T follicular helper cell (primary cell): ENCODE data around the gene SORCS2.

Source experiments
- DNase-seq: peaks from one replicate; pipeline ENCODE4 v3.0.0-alpha.2; 2020; ENCODE audit warnings: low read depth

Gene SORCS2

DNA sequence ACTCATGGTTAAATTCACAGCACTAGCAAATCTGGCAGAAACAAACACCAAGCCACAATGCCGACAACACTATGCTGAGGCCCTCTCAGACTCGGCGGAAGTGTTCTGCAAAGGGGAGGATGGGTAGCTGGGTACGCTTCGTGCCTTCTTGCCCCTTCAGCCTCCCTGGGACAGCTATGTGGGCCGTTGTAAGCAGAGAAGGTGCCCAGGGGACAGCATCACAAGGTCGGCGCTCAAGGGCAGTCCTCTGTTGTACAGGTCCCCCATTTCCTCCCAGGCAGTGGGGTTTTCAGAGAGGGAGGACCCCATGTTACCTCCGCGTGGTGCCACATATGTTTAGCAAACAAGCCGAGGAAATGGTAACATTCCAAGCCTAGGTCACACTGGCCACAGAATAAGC, 573.7 kb downstream of the SORCS2 start:
- no peak for DNase-seq

DNA sequence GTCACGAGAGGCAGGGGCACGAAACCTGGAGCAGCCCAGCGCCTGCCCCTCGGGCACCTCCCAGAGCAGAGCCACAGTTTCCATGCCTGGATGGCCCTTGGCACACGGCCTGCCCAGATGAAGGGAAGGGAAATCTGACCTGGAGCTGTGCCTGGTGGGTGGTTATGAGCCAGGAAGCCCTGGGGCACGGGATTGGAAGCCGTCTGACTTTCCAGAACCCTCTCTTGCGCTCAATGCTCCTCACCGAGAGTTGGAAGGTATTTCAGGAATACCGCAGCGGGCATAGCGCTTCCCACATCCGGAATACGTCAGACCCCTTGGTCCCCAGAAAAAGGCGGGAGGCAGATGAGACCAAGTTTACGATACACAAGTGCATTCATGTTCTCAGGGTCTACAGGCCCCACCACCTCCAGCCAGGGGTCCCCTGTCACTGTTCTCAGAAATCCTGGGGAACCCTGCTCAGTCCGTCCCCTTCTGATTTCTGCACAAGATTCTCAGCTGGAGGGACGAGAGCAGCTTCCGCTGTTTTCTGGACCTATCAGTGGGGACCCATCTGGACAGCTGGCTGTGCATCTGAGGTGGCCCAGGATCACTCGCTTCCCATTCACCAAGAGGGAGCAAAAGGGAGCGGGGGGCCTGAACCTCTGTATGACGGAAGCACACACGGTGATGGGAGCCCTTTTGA, 574.5 kb downstream of the SORCS2 start:
- no peak for DNase-seq

DNA sequence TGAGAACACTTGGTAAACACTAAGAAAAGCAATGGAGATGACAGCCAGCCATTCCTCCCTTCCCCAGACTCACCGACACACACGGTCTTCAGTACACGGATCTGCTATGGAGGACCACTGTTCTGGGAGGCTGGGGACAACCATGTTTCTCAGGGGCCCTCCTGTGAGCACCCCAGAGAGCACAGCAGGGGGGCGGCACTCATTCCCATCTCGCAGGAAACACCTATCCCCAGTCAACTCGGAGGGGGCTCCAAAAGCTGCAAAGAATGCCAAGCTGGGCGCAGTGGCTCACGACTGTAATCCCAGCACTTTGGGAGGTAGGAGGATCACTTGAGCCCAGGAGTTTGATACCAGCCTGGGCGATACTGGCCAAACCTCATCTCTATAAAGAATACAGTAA, 575.2 kb downstream of the SORCS2 start:
- DNase-seq = no peak

DNA sequence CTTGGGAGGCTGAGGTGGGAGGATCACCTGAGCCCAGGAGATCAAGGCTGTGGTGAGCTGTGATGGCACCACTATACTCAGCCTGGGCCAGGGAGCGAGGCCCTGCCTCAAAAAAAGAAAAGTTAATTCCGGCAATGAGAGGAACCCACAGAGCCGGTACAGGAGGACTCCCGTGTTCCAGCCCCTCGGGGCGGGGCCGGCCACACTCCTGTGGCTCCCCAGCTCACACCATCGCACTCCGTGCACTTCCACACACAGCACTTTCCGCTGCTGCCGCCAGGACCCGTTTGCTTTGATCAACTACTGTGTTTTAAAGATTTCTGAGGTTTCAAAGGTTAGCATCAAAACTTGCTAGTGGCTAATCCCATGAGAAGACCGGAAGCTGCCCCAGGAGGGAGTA, 575.6 kb downstream of the SORCS2 start:
- no peak for DNase-seq

DNA sequence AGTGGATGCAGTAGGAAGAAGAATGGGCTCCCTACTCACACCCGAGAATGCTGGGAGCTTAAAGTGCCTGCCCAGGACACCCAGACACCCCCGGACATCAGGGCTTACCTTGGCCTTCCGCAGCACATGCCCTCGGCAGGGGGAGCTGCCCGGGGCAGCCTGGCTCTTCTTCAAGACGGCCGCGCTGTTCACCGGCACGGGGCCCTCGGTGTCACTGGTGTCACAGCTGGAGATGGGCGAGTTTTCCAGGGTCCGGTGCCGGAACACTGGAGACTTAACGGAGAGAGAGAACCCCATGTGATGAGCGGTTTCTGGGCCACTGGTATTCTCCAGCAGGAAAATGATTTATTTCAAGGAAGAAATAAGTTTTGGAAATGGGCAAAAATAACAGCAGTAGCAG, 576.4 kb downstream of the SORCS2 start:
- no peak for DNase-seq

DNA sequence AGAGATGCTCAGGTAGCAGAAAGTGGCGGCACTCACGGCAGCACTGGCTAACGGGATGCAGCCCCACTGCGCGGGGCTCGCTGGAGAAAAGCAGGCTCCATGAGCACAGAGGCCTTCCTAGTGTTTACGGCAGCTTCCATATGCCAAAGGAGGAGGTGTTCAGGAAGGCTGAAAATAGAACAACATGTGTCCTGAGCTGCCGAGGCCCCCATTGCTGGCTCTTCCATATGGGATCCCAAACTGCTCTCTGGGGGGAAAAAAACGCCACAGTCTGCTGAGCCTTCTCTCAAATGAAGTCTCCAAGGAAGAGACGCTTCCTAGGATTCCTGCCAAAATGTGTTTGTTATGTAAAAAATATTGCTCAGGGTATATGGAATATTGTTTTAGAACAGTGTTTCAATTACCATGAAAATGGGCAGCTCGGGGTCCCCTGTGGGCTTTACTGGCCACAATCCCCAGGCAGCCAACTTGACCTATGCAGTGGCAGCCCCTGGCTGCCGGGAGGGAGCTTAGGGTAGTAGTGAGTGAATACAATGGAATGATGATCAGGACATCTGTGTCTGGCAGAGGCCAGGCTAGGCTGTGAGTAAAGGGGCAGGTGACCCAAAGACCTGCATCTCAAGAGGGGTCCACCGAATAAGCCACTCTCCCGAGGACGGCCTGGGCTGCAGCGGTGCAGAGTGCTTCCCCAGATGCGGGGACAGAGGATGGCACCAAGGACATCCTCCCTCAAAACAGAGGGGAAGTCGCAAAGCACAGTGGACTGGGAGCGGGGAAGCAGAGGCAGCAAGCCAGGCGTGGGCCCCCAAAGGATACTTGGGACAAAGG, 577.3 kb downstream of the SORCS2 start:
- DNase-seq = no peak

DNA sequence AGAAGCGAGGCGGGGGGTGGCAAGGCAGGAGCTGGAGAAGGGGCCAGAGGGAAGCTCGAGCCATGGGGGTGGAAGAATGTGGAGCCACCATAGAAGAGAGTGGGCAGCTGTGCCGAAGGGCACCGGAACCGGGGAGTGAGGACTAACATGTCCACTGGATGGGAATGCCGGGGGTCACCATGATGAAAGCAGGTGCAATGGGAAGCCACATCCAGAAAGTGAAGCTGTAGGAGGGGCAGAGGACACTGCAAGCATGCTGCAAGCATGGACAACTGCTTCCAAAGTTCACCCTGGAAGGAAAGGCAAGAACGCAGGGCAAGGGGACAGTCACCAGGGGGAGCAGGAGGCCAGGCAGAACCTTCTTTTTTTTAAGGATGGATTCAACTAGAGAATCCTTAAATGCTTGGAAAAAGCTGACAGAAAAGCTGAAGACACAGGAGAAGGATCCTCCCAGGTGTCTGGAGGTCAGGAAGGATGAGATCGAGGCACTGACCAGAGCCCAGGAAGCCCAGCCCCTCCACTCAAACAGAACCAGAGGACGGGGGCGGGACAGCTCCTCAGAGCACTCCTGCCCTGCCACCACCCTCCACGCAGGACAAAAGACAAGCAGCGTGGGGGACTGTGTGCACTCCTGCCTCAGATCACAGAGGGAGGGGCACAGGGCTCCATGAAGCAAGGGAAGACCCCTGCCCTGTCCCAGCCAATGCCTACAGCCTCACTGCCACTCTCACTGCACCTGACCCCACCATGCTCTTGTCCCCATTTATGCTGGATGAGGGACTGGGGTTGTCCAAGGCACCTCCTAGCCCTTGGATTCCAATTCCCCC, 578.1 kb downstream of the SORCS2 start:
- no peak for DNase-seq

DNA sequence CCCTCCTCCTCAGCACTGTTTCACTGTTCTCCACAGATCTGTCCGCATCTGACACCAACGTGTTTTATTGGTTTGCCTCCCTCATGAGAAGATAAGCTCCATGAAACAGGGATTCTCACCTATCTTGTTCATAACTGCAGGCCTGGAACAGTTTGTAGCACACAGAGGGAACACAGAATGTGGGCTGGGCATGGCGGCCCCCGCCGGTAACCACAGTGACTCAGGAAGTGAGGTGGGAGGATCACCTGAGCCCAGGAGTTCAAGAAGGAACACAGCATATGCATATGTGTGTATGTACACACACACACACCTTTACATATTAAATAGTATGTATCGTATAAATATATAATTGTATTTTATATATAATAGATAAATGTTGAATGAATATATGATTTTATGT, 578.7 kb downstream of the SORCS2 start:
- no peak for DNase-seq

DNA sequence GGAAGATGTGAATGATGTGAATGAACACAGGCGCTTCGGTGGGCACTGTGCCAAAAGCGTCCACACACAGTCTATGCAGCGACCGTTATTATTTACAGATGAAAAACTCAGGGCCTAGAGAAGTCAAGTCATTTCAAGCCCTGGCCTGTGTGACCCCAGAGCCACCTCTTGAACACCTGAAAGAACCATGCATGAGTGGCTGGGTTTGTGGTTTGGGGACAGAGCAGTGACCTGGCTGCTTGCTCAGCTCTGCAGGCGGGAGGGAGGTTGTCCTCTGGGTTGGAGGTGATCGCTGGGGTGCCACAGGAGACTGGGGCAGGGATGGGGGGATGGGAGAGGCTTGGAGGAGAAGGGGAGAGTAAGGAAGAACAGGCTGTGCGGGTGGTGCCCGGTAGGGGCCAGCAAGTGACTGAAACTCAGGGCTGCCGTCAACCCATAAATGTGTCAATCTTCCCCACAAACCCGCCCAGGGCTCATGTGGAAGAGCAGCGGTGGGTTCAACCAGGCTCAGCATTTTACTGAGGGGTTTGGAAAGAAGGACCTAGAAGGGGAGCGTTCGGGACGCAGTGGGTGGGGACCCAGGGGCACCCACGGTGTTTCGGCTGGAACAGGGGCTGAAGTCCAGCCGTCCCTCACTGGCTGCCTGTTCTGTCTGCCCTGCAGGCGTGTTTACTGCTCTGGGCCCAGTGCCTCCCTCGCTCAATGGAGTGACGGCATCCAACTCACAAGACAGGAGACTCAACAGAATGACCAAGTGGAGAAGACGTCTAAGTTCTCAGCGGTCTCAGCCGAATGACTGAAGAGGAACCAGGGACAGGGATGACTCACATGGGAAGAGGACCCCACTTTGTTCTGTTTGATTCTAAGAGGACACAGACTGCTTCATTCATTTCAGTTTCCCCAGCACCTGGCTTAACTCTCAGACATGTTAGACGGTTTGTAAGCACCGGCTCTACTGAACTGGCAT, 579.5 kb downstream of the SORCS2 start:
- DNase-seq = no peak

DNA sequence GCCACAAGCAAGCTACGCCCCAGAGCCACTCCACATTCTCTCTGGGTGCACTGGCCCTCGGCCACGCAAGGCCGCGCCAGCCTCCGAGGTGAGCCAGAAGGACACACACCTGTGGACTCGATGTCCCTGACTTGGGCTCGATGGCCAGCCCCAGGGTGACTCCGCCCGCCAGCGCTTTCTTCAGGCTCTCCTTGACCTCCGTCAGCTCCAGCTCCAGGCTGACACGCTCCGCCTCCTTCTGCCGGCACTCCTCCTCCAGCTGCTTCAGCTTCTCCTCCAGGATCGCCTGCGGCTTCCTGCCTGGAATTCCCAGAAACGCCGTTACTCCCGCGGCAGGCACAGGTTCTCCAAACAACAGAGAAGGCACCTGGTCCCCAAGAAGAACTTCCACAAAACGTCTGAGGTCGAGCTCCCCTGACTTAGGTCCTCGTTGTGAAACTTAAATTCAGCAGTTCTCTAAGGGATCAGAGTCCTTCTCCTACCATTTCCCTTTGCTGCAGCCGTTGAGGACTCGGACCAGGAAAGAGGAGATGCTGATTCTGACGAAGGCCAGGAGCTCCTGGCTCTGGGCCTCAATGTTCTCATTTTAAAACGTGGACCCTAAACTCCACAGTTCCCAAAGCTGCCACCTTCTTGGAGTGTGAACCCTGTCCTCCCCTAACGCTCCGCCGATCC, 580.5 kb downstream of the SORCS2 start:
- DNase-seq = no peak

DNA sequence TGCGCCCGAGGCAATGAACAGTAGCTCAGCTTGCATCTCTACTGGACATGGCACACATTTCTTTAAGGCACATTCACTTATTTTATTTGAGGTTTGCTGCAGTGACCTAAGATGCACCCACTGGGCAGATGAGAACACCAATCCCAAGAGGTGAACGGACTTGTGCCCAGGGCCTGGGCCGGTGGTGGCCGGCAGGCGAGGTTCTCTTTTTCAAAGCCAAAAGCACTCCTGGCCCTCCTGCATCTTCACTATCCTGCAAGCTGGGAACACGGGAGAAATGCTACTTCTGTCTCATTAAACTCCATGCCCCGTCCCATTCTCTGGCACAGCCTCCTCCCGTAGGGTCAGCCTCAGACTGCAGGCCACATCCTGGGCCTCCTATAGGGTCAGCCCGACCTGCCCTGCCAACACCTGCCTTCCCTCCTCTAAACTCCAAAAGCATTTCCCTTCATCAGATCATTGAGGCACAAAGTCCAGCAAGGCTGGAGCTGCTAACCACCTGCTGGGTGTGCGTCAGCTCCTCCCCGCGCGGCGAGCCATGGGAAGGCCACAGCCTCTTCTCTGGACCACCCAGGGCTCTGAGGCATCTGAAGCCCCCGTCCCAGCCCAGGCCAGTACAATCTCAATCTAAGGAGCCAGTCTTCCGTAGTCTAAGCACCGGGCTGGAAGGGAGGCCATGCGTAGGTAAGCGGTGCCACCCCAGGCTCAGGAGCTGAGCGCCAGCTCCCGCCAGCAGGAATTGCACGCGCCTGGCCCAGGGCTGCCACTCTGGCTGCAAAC, 581.3 kb downstream of the SORCS2 start:
- DNase-seq = no peak

DNA sequence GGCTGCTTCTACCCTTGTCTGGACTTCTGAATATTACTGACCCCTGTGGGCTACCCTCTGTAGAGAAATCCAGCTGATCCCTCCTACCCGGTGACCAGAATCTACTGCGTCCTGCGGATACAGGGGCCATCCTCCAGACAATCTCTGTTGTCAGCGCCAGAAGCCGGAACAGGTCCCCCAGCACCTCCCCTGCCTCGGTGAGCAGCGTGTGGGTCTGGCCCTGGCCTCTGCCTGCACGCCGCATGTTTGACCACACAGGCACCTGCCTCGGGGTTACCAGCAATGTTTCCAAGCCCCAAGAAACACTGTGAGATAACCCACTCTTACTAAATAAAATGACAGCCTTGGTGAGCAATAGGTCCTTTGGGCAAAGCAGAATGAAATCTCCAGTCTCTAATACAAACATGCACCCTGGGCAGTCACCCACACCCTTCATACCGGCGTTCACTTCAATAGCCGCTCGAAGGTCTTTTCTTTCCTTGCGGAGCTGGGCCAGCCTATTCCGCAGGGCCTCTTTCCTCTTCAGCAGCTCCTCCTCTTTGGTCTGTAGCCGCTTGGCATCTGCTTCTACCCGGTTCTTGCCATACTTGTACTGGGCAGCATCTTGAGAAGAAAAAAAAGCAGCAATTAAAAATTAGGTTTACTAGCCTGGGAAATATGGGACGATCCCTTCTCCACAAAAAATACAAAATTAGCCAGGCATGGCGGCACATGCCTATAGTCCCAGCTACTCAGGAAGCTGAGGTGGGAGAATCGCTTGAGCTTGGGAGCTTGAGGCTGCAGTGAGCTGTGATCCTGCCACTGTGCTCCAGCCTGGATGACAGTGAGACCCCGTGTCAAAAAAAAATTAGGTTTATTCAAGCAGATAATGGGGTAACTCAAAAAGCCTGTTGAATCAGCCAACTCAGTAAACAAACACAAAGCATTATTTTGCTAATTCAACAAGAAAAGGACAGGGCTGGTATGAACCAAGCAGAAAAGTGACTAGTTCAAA, 582.3 kb downstream of the SORCS2 start:
- DNase-seq = no peak

DNA sequence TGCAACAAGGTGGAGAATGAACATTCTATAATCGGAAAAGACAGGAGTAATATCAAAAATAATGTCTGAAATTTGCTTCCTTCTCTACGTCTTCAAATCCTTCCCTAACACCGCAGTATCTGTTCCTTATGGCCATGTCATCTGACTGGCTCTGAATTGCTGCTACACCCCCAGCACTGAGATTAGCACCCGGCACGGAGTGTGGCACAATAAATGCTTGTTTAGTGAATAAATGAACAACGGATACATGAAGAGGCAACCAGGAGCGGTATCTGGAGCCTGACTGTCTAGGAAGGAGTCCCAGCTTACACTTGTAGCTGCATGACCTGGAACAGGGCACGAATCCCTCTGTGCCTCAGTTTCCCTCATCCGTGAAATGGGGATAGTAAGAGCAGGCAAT, 583.1 kb downstream of the SORCS2 start:
- no peak for DNase-seq

DNA sequence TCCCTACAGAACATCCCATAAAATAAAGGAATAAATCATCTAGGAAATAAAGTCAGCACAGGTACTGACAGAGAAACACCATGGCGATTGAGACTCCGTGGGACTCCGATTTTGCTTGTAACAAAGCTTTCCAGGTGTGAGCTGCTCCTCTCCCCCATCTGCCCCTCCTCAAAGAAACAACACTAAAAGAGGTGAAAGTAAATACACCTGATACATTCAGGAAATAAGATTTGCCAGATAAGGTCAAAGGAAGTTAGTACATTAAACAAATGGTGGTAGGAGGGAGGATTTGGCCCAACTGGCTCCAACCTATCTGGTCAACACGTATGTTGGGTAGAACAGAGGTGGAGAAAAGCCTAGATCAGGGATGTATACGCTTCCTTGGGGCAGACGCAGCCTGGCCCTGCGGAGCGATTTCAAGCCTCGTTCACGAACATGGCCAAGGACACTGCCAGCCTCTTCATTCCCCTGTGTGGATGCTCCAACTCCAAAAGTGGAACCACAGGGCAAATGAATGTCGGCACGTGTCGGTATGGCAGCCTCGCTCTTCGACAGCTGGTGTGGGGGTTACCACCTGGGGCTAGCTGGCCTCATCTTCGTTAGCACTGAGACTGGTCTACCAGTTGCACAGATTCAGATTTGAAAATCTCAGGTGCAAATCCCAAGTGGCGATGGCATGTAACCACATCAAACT, 584.8 kb downstream of the SORCS2 start:
- DNase-seq = no peak

DNA sequence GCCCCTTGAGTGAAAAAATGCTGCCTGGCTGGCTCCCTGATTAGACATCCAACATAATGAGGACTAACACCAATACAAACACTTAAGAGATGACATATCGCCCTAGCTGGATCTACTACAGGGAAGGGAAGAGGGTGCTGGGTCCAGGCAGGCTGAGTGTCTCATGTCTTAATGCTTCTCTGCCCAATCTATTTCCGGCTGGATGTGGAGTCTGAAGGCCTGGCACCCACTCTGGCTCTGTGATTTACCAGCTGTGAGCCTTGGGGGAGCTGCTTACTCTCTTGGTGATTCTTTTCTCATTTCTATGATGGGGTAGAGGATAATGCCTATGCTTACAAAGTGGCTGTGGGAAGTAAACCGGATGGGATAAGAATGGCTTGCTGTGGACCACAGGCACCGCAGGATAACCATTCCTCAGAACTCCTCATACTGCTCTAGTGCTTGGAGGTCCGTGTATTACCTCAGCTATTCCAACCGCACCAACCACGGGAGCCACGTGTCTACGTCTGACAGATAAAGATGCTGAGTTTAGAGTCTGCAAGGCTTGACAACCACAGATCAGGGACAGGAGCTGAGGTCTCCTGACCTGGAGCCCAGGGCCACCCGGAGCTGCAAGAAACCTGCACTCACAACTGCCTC, 585.7 kb downstream of the SORCS2 start:
- DNase-seq = no peak

DNA sequence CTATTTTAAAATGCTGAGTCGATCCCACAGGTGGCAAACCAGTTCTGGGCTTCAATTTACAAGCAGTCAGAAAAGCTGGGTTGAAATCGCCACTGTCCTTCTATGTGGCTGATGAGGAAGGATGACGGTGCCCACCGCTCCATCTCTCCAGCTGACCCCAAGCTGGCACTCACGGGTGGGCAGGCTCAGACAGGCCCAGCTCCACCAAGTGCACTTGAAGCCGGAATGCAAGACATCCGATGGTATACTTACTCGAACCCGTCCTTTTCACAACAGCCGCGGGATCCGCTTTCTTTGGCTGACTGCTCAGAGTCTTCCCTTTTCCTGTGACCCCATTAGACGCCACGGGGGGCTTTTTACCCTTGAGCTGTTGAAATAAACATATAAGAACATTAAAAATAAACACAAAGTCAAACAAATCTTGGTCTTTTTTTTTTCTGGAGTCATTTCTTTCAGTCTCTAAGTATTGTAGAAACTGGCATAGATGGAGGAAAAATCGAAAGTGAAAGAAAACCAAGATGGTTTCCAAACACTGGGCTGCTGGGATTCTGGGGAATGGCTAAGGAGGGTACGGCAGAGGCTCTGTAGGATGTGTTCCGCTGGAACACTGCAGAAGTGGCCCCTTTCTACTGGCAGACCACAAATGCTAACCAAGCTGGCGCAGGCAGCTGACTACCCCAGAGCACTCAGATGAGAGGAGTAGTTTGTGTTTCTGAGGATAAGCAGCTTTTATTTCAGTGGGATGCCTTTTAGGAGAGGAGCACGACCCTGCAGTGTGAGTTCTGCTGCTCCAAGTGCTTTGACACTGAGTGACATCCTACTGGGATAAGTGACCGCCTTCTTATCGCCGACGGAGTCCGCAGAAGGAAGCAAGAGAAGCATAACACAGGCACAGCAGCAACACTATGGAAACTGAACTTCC, 586.4 kb downstream of the SORCS2 start:
- no peak for DNase-seq

DNA sequence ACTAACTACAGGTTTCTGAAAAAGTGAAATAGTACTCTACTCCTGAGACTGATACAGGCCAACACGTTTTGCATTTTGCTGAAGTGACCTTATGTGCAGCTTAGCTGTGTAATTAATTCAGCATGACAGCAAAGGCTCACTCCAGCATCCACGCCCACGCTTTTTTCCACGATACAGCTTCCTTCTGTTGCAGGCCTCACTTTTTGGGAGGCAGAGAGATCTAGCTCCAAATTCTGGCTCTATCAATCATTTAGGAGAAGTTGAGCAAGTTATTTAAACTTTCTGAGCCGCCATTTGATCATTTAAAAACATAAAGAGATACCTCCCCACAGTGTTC, 587.1 kb downstream of the SORCS2 start:
- DNase-seq = no peak
